Testis (tissue), 2 donors: ENCODE results near the gene SHROOM2.

ENCODE experiments used
- POLR2A ChIP-seq: fragments of 450-650 bp; IDR thresholded peaks from one replicate; pipeline ENCODE4 v1.6.1; 2017; ENCODE audit warnings: antibody characterized with exemption, mild to moderate bottlenecking, moderate library complexity
- TF ChIP-seq, protein P1 (sequence below), 3 experiments: fragments of 450-650 bp in 2 of 3; fragments of 200-600 bp in 1 of 3; sonication (generic) in 1 of 3; IDR thresholded peaks; one replicate each; pipeline ENCODE4 v1.5.1; 2016 to 2019; ENCODE audit warnings: antibody characterized with exemption in 3 of 3, mild to moderate bottlenecking in 2 of 3, moderate library complexity in 1 of 3

DNA sequence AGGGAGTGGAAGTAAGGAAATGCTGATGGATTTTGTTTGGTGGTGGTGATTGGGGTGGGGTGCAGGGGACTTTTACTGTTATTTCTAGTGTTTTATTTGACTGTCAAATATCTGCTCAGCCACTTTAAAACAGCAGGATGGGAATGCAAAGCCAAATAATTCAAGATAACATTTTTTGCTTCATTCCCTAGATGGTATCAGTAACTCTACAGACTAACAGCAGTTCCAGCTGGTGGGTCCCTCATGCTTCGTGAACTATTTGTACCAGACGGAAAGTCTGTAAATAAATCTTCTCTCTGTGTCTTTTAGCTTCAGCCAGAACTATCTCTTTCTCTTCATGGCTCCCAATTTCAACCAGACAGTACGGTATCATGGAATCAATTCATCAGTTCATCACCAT is 48.1 kb upstream of the SHROOM2 start:
- TF ChIP-seq, protein P1, sequence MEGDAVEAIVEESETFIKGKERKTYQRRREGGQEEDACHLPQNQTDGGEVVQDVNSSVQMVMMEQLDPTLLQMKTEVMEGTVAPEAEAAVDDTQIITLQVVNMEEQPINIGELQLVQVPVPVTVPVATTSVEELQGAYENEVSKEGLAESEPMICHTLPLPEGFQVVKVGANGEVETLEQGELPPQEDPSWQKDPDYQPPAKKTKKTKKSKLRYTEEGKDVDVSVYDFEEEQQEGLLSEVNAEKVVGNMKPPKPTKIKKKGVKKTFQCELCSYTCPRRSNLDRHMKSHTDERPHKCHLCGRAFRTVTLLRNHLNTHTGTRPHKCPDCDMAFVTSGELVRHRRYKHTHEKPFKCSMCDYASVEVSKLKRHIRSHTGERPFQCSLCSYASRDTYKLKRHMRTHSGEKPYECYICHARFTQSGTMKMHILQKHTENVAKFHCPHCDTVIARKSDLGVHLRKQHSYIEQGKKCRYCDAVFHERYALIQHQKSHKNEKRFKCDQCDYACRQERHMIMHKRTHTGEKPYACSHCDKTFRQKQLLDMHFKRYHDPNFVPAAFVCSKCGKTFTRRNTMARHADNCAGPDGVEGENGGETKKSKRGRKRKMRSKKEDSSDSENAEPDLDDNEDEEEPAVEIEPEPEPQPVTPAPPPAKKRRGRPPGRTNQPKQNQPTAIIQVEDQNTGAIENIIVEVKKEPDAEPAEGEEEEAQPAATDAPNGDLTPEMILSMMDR (IDR thresholded peaks at IDR 0.05): no peak
- TF ChIP-seq POLR2A: no peak
